ENCODE results near the gene EID3. TPM values are rescaled to one million over a fixed set of nuclear protein-coding genes. Genes with fewer than 3 reads are reported as not detected.

EID3 gene
- total RNA-seq, 1 experiment from 2014 or later: 1.4 TPM

- no peak overlapping the region for H3K27ac Mint-ChIP-seq
- no peaks in the 10 kb centered on the region for H3K4me1 ChIP-seq (ENCODE audit: insufficient read depth, low read length)
These were observed 37.5 kb downstream of the EID3 start for GRCh38 chr12:104340925-104341611.

More at GRCh38 chr12:104340925-104341611, 37.5 kb downstream of the EID3 start:
- H2BK120ac ChIP-seq (ENCODE audit: low read depth, low read length, poor library complexity, severe bottlenecking): no peak overlapping the region
- no peak overlapping the region for H2BK5ac ChIP-seq (ENCODE audit: insufficient read length, low read length)
- no peaks in the 10 kb centered on the region for H4K20me1 ChIP-seq (ENCODE audit: control insufficient read depth, insufficient read depth, insufficient read length)
- H3K23me2 ChIP-seq (ENCODE audit: insufficient read length, low read depth, low read length, poor library complexity, severe bottlenecking): no peaks in the 10 kb centered on the region
- no peaks in the 10 kb centered on the region for H3K79me1 ChIP-seq (ENCODE audit: insufficient read depth, low read depth, low read length, poor library complexity, severe bottlenecking)
- no peak overlapping the region for H3K56ac ChIP-seq (ENCODE audit: insufficient read length, low read depth, low read length)
- no peak overlapping the region for H4K91ac ChIP-seq (ENCODE audit: insufficient read length, low read depth, low read length)
- no peaks in the 10 kb centered on the region for H3K79me2 ChIP-seq (ENCODE audit: insufficient read depth, low read length)
- no peak overlapping the region for H4K5ac ChIP-seq (ENCODE audit: insufficient read length, low read depth, low read length)
- no peak overlapping the region for H3T11ph ChIP-seq (ENCODE audit: low read length)
- no peak overlapping the region for H3K23ac ChIP-seq (ENCODE audit: insufficient read length, low read depth, low read length)
- no peak overlapping the region for H3K4ac ChIP-seq (ENCODE audit: low read depth, low read length)
- Mint-ChIP-seq H3K4me1 (peaks cover 4 to 5% of the 10 kb centered on the region in 2 experiments; a peak in 3 of 4 replicates), H3K27me3 (ENCODE audit: low read depth) (no peaks in the 10 kb centered on the region), H3K4me3 (no peak overlapping the region), H3K36me3 (ENCODE audit: insufficient read depth in 1 of 3, low read depth in 3 of 3) (peaks cover 30 to 66% (median 53%) of the 10 kb centered on the region in 3 experiments; a peak in 6 of 7 replicates), H3K9me3 (no peaks in the 10 kb centered on the region)
- H3K27me3 ChIP-seq (ENCODE audit: insufficient read depth, low read length): no peaks in the 10 kb centered on the region
- no CpG with 5 or more reads among the region's 6 CpGs for WGBS (ENCODE audit: extremely low coverage, insufficient read length, low lambda C conversion rate)
- H3K18ac ChIP-seq (ENCODE audit: insufficient read length, low read depth, low read length): no peak overlapping the region
- H4K8ac ChIP-seq (replicated peaks; ENCODE audit: insufficient read length, low read depth, low read length): no peak overlapping the region
- no peak overlapping the region for H3K27ac ChIP-seq (ENCODE audit: insufficient read length, low read depth, low read length)
- H2AK5ac ChIP-seq (ENCODE audit: insufficient read length, low read length): no peak overlapping the region
- no peak overlapping the region for H3K14ac ChIP-seq (ENCODE audit: insufficient read depth, low read length)
- no peak overlapping the region for H3K4me2 ChIP-seq (ENCODE audit: insufficient read depth, insufficient read length, low read length)
- H3K9me3 ChIP-seq (ENCODE audit: control insufficient read depth, low read depth, low read length): no peaks in the 10 kb centered on the region
- TF ChIP-seq, protein P1, sequence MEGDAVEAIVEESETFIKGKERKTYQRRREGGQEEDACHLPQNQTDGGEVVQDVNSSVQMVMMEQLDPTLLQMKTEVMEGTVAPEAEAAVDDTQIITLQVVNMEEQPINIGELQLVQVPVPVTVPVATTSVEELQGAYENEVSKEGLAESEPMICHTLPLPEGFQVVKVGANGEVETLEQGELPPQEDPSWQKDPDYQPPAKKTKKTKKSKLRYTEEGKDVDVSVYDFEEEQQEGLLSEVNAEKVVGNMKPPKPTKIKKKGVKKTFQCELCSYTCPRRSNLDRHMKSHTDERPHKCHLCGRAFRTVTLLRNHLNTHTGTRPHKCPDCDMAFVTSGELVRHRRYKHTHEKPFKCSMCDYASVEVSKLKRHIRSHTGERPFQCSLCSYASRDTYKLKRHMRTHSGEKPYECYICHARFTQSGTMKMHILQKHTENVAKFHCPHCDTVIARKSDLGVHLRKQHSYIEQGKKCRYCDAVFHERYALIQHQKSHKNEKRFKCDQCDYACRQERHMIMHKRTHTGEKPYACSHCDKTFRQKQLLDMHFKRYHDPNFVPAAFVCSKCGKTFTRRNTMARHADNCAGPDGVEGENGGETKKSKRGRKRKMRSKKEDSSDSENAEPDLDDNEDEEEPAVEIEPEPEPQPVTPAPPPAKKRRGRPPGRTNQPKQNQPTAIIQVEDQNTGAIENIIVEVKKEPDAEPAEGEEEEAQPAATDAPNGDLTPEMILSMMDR (conservative IDR thresholded peaks at IDR 0.05): no peak
- H2AFZ ChIP-seq (ENCODE audit: low read length): no peak overlapping the region
- no peak overlapping the region for H2BK20ac ChIP-seq (ENCODE audit: low read depth, low read length, poor library complexity, severe bottlenecking)
- H2BK15ac ChIP-seq (ENCODE audit: low read depth, low read length): no peak overlapping the region
- H3K9ac ChIP-seq (ENCODE audit: extremely low read depth, insufficient read length, low read length): no peak overlapping the region
- no peak overlapping the region for H2BK12ac ChIP-seq (ENCODE audit: insufficient read length, low read depth, low read length)
- DNase-seq: no peak

Data from H9 (cell line).